Loucy (cell line): ENCODE results near the gene SCYL2.

Source experiments
- H2AFZ ChIP-seq: fragments of 200-600 bp; sonication (generic); 2 replicates; pipeline ENCODE4 v1.6.0; 2016; ENCODE audit warnings: antibody characterized with exemption, mild to moderate bottlenecking, low read length, moderate library complexity
- H3F3A ChIP-seq: fragments of 200-600 bp; 2 replicates; pipeline ENCODE4 v1.6.0; 2016; ENCODE audit warnings: antibody characterized with exemption, low read depth, mild to moderate bottlenecking
- H3K27me3 ChIP-seq: fragments of 200-600 bp; sonication (generic); 2 replicates; pipeline ENCODE4 v1.6.1; 2014; ENCODE audit warnings: low read length, mild to moderate bottlenecking; ENCODE audit not compliant: insufficient read depth, poor library complexity, severe bottlenecking
- H3K36me3 ChIP-seq: fragments of 200-600 bp; sonication (generic); 2 replicates; pipeline ENCODE4 v1.6.1; 2016; ENCODE audit warnings: low read length; ENCODE audit not compliant: insufficient read depth
- H3K4me1 ChIP-seq: fragments of 200-600 bp; sonication (generic); 2 replicates; pipeline ENCODE4 v1.5.1; 2014; ENCODE audit warnings: low read length, mild to moderate bottlenecking; ENCODE audit not compliant: insufficient read depth, poor library complexity, severe bottlenecking
- H3K4me2 ChIP-seq: fragments of 200-600 bp; sonication (generic); 2 replicates; pipeline ENCODE4 v1.6.0; 2014; ENCODE audit warnings: antibody characterized with exemption, low read length, low read depth, mild to moderate bottlenecking; ENCODE audit not compliant: poor library complexity, severe bottlenecking
- H3K4me3 ChIP-seq: fragments of 200-600 bp; sonication (generic); 2 replicates; pipeline ENCODE4 v1.5.1; 2014; ENCODE audit warnings: low read length, mild to moderate bottlenecking, mixed read lengths; ENCODE audit not compliant: poor library complexity, severe bottlenecking
- H3K79me2 ChIP-seq: fragments of 200-600 bp; sonication (generic); 2 replicates; pipeline ENCODE4 v1.6.1; 2014; ENCODE audit warnings: low read length; ENCODE audit not compliant: insufficient read depth
- H3K9ac ChIP-seq: fragments of 200-600 bp; sonication (generic); 2 replicates; pipeline ENCODE4 v1.6.0; 2014; ENCODE audit warnings: mild to moderate bottlenecking, low read depth, low read length, moderate library complexity; ENCODE audit not compliant: poor library complexity, severe bottlenecking
- H3K9me2 ChIP-seq: fragments of 200-600 bp; sonication (generic); replicated peaks from 2 replicates; pipeline ENCODE4 v1.6.1; 2016; ENCODE audit warnings: low read depth, low read length, mixed read lengths
- H3K9me3 ChIP-seq: fragments of 200-600 bp; sonication (generic); 2 replicates; pipeline ENCODE4 v1.6.1; 2014; ENCODE audit warnings: mild to moderate bottlenecking, antibody characterized with exemption, low read length, low read depth; ENCODE audit not compliant: insufficient read depth
- H4K20me1 ChIP-seq: fragments of 200-600 bp; sonication (generic); 2 replicates; pipeline ENCODE4 v1.6.0; 2014; ENCODE audit warnings: antibody characterized with exemption, low read length, mild to moderate bottlenecking; ENCODE audit not compliant: insufficient read depth, poor library complexity, severe bottlenecking
- EZH2phosphoT487 ChIP-seq: fragments of 200-600 bp; IDR thresholded peaks from 2 replicates; pipeline ENCODE4 v1.6.1; 2018; ENCODE audit warnings: antibody characterized with exemption, mild to moderate bottlenecking, moderate library complexity, borderline replicate concordance
- TF ChIP-seq, protein P1 (sequence below): fragments of 200-600 bp; sonication (generic); conservative IDR thresholded peaks from 2 replicates; pipeline ENCODE4 v1.5.1; 2014; ENCODE audit warnings: mild to moderate bottlenecking, antibody characterized with exemption, low read length

The SCYL2 gene

DNA sequence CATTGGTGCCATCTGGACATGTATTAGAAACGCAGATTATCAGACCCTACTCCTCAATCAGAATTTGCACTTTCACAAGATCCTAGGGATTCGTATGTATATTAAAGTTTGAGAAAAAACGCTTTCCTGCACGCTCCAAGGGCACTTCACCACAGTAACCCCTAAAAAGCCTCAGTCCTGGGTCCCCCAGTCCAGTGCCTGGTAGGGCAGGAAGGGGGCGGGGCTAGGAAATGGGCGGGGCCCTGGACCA is 467 bp upstream of the SCYL2 start:
- TF ChIP-seq, protein P1, sequence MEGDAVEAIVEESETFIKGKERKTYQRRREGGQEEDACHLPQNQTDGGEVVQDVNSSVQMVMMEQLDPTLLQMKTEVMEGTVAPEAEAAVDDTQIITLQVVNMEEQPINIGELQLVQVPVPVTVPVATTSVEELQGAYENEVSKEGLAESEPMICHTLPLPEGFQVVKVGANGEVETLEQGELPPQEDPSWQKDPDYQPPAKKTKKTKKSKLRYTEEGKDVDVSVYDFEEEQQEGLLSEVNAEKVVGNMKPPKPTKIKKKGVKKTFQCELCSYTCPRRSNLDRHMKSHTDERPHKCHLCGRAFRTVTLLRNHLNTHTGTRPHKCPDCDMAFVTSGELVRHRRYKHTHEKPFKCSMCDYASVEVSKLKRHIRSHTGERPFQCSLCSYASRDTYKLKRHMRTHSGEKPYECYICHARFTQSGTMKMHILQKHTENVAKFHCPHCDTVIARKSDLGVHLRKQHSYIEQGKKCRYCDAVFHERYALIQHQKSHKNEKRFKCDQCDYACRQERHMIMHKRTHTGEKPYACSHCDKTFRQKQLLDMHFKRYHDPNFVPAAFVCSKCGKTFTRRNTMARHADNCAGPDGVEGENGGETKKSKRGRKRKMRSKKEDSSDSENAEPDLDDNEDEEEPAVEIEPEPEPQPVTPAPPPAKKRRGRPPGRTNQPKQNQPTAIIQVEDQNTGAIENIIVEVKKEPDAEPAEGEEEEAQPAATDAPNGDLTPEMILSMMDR, result no peak
- no peak for TF ChIP-seq EZH2phosphoT487
- Histone ChIP-seq H3K27me3 (no peaks in the 10 kb centered on the region), H3K79me2 (peaks cover 43% of the 10 kb centered on the region), H3K9ac (peak overlapping the region; percentile 94), H3F3A (no peaks in the 10 kb centered on the region), H3K4me3 (peak overlapping the region; percentile 99), H3K9me2 (no peaks in the 10 kb centered on the region), H3K36me3 (no peaks in the 10 kb centered on the region), H3K9me3 (no peaks in the 10 kb centered on the region), H3K4me1 (peaks cover 38% of the 10 kb centered on the region), H3K4me2 (peak overlapping the region; percentile 81), H2AFZ (peak overlapping the region; percentile 97), H4K20me1 (peaks cover 37% of the 10 kb centered on the region)

DNA sequence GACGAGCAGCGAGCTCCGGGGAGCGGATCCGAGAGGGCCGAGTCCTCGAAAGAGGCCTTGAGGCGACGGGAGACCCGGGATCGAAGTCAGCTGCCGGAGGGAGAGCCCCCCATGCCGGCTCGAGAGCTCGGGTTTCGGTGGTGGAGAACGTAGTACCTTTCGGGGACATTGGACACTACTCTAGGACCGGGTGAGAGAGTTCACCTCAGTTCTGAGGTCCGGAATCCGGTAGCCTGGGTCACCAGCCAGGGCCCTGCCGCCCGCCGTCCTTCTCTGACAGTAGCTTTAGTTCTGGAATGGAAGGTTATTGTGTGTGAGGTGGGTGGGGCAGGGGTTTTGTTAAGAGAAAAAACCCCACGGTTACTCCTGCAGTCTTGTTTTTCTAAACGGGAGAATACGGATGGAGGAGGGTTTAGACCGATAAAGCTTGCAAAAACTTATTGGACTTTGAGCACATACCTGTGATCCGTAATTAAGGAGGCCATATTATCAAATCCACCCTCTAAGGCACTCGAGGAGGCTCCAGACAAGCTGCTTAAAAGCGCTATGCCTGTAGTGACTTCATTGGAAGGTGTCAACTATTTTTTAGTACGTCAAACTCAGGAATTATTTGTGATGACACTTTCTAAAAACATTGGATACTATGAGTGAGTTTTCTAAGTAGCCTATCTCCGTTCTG is 765 bp downstream of the SCYL2 start:
- Histone ChIP-seq H3K79me2 (peaks cover 55% of the 10 kb centered on the region), H3K36me3 (no peaks in the 10 kb centered on the region), H3K9me2 (no peaks in the 10 kb centered on the region), H3K9me3 (no peaks in the 10 kb centered on the region), H2AFZ (peak overlapping the region; percentile 78), H3K9ac (peak overlapping the region; percentile 94), H3K4me2 (peak overlapping the region; percentile 73), H3K27me3 (no peaks in the 10 kb centered on the region), H3F3A (no peaks in the 10 kb centered on the region), H3K4me3 (peak overlapping the region; percentile 99), H4K20me1 (peaks cover 48% of the 10 kb centered on the region), H3K4me1 (peaks cover 51% of the 10 kb centered on the region)
- TF ChIP-seq EZH2phosphoT487, result no peak
- TF ChIP-seq, protein P1, result no peak

DNA sequence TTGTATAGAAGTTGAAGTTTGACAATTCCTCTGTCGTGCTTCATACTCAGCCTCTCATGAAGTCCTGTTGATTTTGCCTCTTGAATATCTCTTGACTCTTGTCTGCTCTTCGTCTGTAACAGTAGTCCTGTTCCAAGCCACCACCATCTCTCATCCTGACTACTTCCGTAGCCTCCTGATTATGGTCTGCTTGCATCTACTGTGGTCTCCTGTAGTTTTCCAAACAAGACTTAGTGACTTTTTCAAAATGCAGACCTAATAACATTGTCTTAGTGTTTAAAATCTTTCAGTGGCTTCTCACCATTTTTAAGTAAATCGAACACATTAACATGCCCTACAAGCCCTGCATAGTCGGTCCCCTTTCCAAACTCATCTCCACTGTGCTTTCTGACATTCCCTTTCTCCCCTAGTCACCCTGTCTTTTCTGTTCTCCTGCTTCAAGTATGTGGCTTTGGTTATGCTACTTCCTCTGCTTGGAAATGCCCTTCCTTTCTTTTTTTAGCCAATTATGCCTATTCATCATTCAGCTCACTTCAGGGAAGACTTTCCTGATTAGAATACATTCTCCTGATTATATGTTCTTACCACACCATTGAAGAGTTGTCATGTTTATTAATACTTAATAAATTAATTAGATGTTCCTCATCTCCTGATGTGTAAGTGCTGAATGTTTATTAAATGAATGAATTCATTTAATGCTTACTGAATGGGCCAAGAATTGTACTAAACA is 2.0 kb downstream of the SCYL2 start:
- peak overlapping the region; percentile 94 for H3K9ac ChIP-seq
- no peaks in the 10 kb centered on the region for H3K9me3 ChIP-seq
- peaks cover 63% of the 10 kb centered on the region for H3K4me1 ChIP-seq
- peak overlapping the region; percentile 73 for H3K4me2 ChIP-seq
- peaks cover 68% of the 10 kb centered on the region for H3K79me2 ChIP-seq
- H3K4me3 ChIP-seq, result peak overlapping the region; percentile 99
- no peaks in the 10 kb centered on the region for H3K27me3 ChIP-seq
- H4K20me1 ChIP-seq, result peaks cover 61% of the 10 kb centered on the region
- no peaks in the 10 kb centered on the region for H3K9me2 ChIP-seq
- H2AFZ ChIP-seq, result no peak overlapping the region
- TF ChIP-seq EZH2phosphoT487, result no peak
- TF ChIP-seq, protein P1, result no peak
- H3F3A ChIP-seq, result no peaks in the 10 kb centered on the region
- no peaks in the 10 kb centered on the region for H3K36me3 ChIP-seq
